LHCN-M2 (cell line): ENCODE measurements around the gene TOPBP1. TPM values are rescaled to one million over a fixed set of nuclear protein-coding genes. Genes with fewer than 3 reads are reported as not detected.
"Not testable (repeated sequence)": the region's sequence is repeated elsewhere in the genome, so short reads cannot be mapped to it uniquely, and the experiment has no call there.

Experiments used
- DNase-seq: peaks from one replicate; pipeline ENCODE4 v3.0.0-alpha.2; 2012; ENCODE audit warnings: low read depth
- total RNA-seq: library from RNA; depleted of rRNA; stranded (reverse); fragments of >200 nt; gene quantifications from 2 replicates; pipeline ENCODE4 v1.2.3, GENCODE V29; 2014; rRNA removed

Gene TOPBP1
- total RNA-seq, 1 experiment from 2014 or later: 54.4 TPM

GRCh38 chr3:133572158-133573053, 89.3 kb downstream of the TOPBP1 start:
- no peak for DNase-seq

DNA sequence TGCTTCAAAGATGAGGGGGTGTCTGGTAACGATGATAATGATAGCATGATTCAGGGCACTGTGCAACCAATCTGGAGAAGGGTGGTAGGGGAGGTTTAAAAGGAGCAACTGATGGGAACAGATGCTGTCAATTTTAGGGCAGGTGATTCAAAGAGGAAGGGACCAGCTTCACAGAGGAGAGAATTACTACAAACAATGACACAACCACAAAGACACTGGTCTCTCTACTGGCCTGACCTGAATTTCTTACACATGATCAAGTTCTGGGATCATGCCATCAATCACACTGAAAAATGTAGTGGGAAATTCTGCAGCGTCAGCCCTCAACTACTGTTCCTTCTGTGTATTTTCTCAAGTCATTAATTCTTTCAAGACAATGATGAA, 90.8 kb downstream of the TOPBP1 start:
- peak; percentile 84 for DNase-seq

DNA sequence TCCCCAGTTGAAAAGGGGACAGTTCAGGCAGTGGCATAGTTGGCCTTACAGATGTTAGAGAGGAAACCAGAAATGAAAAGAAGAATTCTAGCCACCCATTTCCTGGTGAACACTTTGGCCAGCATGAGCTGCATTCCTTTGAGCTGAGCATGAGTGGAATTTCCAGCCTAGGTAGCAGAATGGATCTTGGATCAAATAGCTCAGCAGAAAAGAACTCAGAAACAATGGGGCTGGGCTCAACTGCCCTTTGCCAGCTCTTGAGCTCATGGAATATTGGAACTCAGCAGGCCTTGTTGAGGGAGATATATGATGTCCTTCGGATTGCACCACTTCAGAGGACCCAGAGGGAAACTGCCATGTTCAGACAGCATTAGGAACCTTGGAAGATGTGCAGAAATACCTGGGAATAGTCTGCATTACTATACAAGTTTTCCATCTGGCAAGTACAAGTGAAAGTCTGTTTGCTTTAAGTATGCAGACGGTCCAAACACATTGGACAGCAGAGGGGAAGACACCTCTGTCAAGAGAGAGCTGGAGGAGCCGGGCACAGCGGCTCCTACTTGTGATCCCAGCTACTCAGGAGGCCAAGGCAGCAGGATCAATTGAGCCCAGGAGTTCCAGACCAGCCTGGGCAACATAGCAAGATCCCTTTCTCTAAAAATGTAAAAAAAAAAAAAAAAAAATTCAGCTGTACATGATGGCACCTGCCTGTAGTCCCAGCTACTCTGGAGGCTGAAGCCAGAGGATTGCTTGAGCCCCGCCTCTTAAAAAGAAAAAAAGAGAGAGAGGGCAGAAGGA, 91.4 kb downstream of the TOPBP1 start:
- DNase-seq: peak; percentile 78

- DNase-seq: peak; percentile 99
Observed at GRCh38 chr3:133568294-133569014, 93.3 kb downstream of the TOPBP1 start.

DNA sequence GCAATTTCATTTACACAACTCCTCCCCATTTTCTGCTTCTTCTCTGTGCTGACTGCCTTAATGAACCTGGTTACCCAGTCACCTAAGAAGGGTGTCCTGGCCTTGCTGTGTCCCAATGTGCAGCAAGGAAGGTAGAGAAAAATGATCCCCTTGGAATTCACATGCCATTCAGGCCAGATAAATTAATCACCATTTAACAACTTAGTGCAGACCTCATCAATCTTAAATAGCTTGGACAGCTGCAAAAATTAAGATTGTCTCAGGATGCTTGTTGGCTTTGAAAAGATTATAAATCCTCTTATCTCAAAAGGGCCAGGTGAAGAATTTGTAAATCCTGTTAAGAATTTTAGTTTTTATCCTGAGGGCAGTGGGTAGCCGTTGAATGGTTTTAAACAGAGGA, 97.9 kb downstream of the TOPBP1 start:
- DNase-seq: no peak

DNA sequence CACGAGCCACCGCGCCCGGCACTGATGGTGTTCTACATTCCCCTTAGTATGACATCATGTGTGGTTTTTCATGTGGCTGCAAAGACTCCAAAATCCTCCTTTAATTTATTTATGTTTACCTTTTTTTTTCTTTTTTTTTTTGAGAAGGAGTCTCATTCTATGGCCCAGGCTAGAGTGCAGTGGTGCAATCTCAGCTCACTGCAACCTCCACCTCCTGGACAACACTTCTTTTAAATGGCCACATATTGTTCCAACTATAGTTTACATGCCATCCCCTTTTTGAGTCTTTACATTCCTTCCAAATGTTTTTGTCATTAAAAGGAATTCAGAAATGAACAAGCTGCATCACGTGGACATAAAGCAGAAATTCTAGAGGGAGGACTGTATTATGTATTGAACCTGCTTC, 98.6 kb downstream of the TOPBP1 start:
- no peak for DNase-seq

- DNase-seq: no peak
Observed at GRCh38 chr3:133562376-133562775, 99.4 kb downstream of the TOPBP1 start.

GRCh38 chr3:133561679-133562078, 100.1 kb downstream of the TOPBP1 start:
- DNase-seq: no peak

DNA sequence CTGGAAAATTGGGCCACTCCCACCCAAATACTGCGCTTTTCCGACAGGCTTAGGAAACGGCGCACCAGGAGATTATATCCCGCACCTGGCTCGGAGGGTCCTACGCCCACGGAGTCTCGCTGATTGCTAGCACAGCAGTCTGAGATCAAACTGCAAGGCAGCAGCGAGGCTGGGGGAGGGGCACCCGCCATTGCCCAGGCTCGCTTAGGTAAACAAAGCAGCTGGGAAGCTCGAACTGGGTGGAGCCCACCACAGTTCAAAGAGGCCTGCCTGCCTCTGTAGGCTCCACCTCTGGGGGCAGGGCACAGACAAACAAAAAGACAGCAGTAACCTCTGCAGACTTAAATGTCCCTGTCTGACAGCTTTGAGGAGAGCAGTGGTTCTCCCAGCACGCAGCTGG, 110.2 kb downstream of the TOPBP1 start:
- DNase-seq: not testable (repeated sequence)

Other genes starting within 250 kb of the TOPBP1 start
- 166 and 176 TPM in 2 replicates for gene CDV3, start 88.3 kb downstream of the TOPBP1 start, total RNA-seq
- gene TF, start 84.5 kb upstream of the TOPBP1 start, total RNA-seq: not detected in 2 replicates
- 43.0 and 56.6 TPM in 2 replicates for gene SRPRB, start 143.9 kb upstream of the TOPBP1 start, total RNA-seq
- 0.32 and 0.69 TPM in 2 replicates for gene RAB6B, start 233.9 kb upstream of the TOPBP1 start, total RNA-seq